Body of pancreas (tissue), 4 donors: ENCODE results near the gene USP54.

Source experiments
- CTCF ChIP-seq, 7 experiments: fragments of 450-650 bp in 4 of 7; fragments of 200-600 bp in 3 of 7; sonication (generic) in 3 of 7; IDR thresholded peaks; one replicate each; pipeline ENCODE4 v1.5.1; 2016 to 2019; ENCODE audit warnings: antibody characterized with exemption in 7 of 7
- POLR2A ChIP-seq, 3 donors: fragments of 450-650 bp; IDR thresholded peaks; one replicate each; pipeline ENCODE4 v1.6.1; 2016; ENCODE audit warnings: antibody characterized with exemption in 3 of 3, mild to moderate bottlenecking in 2 of 3

- TF ChIP-seq CTCF (IDR thresholded peaks at IDR 0.05) (no peak), POLR2A (IDR thresholded peaks at IDR 0.05) (no peak)
Observed at GRCh38 chr10:73614720-73615119, 23.6 kb upstream of the USP54 start.
